Right cardiac atrium (tissue), 5 donors: ENCODE measurements around the gene AQP12A. TPM values are rescaled to one million over a fixed set of nuclear protein-coding genes. Genes with fewer than 3 reads are reported as not detected.
A peak's percentile ranks its signal among the peaks of the same experiment; 100 is the strongest.

Experiments
- ATAC-seq, 2 donors: fragments of 200-7000 bp; cut with Tn5 transposase; one replicate each; pipeline versions ENCODE4 v1.8.0 to v1.9.1; 2020; ENCODE audit warnings: moderate library complexity in 2 of 2, mild to moderate bottlenecking in 1 of 2
- DNase-seq, 3 donors: peaks; one replicate each; pipeline ENCODE4 v3.0.0-alpha.2; 2020
- H3K27ac ChIP-seq: one replicate; pipeline ENCODE4 v1.5.1; 2013; ENCODE audit warnings: mild to moderate bottlenecking, low read length, control low read depth, moderate library complexity
- H3K27me3 ChIP-seq: one replicate; pipeline ENCODE4 v1.6.1; 2013; ENCODE audit not compliant: control insufficient read depth, insufficient read depth
- H3K4me1 ChIP-seq: one replicate; pipeline ENCODE4 v1.6.1; 2013; ENCODE audit warnings: low read length; ENCODE audit not compliant: control insufficient read depth, insufficient read depth
- H3K4me3 ChIP-seq: one replicate; pipeline ENCODE4 v1.5.1; 2013; ENCODE audit warnings: low read length, control low read depth
- H3K9me3 ChIP-seq: one replicate; pipeline ENCODE4 v1.6.1; 2013; ENCODE audit warnings: low read length; ENCODE audit not compliant: control insufficient read depth
- WGBS: extraction: QIAGEN DNeasy Blood & Tissue Kit; methylation state at CpG from one replicate; pipeline ENCODE4 v1.1.7; 2013; 5-methylcytosine and 5-hydroxymethylcytosine counted together
- intact Hi-C, 4 donors: fragments of 100-400 bp; cut with DNase I; formaldehyde crosslinking; loops; one replicate each; pipeline versions ENCODE4 v1.11.0 to v1.14.0; 2022 to 2023
- polyA plus RNA-seq: library from polyadenylated mRNA; stranded (reverse); fragments of 200-250 nt; gene quantifications from one replicate; pipeline ENCODE4 v1.2.3, GENCODE V29; 2013
- total RNA-seq, 4 donors: library from RNA; stranded (reverse); fragmentation: NEBNext Ultra II Directional; extraction: Animal tissue kit (Norgen Biotek cat#: 25700); gene quantifications; one replicate each; pipeline ENCODE4 v1.2.1, GENCODE V29; 2021
- donor health status: healthy with polysubstance abuse.
- donor health status: DM: no; HTN: yes; CAD: no.
- donor health status: DM: no; HTN: no; CAD: no.
- donor health status: DM: no; HTN: yes; CAD: no; lungs with severe emphysema.
- donor health status: DM: yes; HTN: yes; CAD: no.

The AQP12A gene
- total and polyA plus RNA-seq, 5 donors = not detected

DNA sequence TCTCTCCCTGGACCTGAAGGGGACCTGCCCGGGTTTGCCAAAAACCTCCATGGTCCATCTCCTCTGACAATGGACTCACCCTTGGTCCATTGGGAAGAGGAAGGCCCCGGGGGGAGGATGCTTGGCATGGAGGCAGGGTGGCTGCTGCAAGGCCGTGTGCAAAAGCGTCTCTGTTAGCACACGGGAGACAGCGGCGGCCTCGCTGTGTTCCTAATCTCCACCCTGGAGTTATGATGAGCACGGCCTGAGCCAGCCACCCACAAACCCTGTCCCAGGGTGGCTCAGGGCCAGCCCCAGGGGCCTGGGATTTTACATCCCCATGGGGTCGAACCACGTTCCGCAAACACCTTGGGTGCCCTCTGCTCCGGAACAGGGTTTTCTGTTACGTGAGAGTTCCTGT lies 35.8 kb downstream of the AQP12A start:
- DNase-seq = peak in 2 of 3 donors; percentile 19 to 39
- Histone ChIP-seq H3K27me3 (no peaks in the 10 kb centered on the region), H3K4me3 (no peak overlapping the region), H3K9me3 (no peaks in the 10 kb centered on the region), H3K4me1 (no peaks in the 10 kb centered on the region), H3K27ac (no peak overlapping the region)
- WGBS = 85% methylated on average over 14 of the region's 14 CpGs
- no peak for ATAC-seq
- intact Hi-C loops = no loop called here

DNA sequence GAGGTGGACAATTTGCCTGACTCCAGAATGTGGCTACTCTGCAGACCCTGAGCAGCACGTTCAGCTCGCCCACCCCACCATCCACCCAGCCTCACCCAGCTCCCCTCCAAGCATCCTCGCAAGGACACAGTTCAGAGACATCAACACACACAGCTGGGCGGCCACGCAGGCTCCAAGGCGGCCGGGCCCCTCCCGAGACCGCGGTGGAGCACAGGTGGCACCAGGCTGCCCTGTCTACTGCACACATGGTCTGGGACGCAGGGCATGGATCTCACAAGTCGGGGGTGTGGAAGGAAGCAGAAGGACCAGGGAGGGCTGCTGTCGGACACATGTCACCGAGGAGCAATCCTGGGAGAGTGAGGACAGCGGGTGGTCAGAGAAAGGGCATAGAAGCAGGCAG lies 36.2 kb downstream of the AQP12A start:
- ATAC-seq = no peak
- WGBS = 92% methylated on average over 15 of the region's 15 CpGs
- peak in 1 of 3 donors; percentile 16 for DNase-seq

GRCh38 chr2:240728361-240728760 lies 36.7 kb downstream of the AQP12A start:
- Histone ChIP-seq H3K27me3 (no peaks in the 10 kb centered on the region), H3K27ac (no peak overlapping the region), H3K4me3 (no peak overlapping the region), H3K4me1 (no peaks in the 10 kb centered on the region), H3K9me3 (no peaks in the 10 kb centered on the region)
- WGBS = 89% methylated on average over 10 of the region's 10 CpGs
- intact Hi-C loops = no loop called here
- ATAC-seq (no peak), DNase-seq (peak in 2 of 3 donors; percentile 9 to 11)

More for the DNA sequence above, 36.2 kb downstream of the AQP12A start:
- Histone ChIP-seq H3K4me1 (no peaks in the 10 kb centered on the region), H3K27ac (no peak overlapping the region), H3K4me3 (no peak overlapping the region), H3K9me3 (no peaks in the 10 kb centered on the region), H3K27me3 (no peaks in the 10 kb centered on the region)
- intact Hi-C loops = no loop called here

DNA sequence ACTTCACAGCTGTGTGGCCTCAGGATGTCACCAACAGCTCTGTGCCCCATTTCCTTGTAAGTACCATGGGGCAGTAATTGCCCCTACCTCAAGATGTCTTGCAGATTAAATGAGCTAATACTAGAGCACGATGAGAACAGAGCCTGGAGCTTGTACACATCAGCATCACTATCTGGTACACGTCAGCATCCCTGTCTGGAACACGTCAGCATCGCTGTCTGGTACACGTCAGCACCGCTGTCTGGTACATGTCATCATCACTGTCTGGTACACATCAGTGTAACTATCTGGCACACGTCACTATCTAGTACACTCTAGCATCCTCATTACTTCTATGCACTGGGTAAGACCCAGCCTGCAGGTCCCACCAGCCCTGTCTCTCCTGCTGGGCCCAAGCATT lies 37.2 kb downstream of the AQP12A start:
- intact Hi-C loops = no loop called here
- 44% methylated on average over 7 of the region's 7 CpGs for WGBS
- DNase-seq (peak in 1 of 3 donors; percentile 4), ATAC-seq (no peak)
- Histone ChIP-seq H3K27ac (no peak overlapping the region), H3K4me3 (no peak overlapping the region), H3K9me3 (no peaks in the 10 kb centered on the region), H3K4me1 (no peaks in the 10 kb centered on the region), H3K27me3 (no peaks in the 10 kb centered on the region)

GRCh38 chr2:240730501-240731177 lies 39.0 kb downstream of the AQP12A start:
- intact Hi-C loops = no loop called here
- no peak overlapping the region for H3K27ac ChIP-seq
- ATAC-seq (no peak), DNase-seq (peak in 2 of 3 donors; percentile 28 to 40)
- no peaks in the 10 kb centered on the region for H3K9me3 ChIP-seq
- WGBS = 80% methylated on average over 10 of the region's 10 CpGs
- H3K27me3 ChIP-seq = no peaks in the 10 kb centered on the region
- no peak overlapping the region for H3K4me3 ChIP-seq
- H3K4me1 ChIP-seq = no peaks in the 10 kb centered on the region

- no peaks in the 10 kb centered on the region for H3K9me3 ChIP-seq
- WGBS = 45% methylated on average over 9 of the region's 9 CpGs
- no peak overlapping the region for H3K27ac ChIP-seq
- ATAC-seq (no peak), DNase-seq (peak in 2 of 3 donors; percentile 24 to 27)
- H3K4me3 ChIP-seq = no peak overlapping the region
- intact Hi-C loops = no loop called here
- no peaks in the 10 kb centered on the region for H3K27me3 ChIP-seq
- no peaks in the 10 kb centered on the region for H3K4me1 ChIP-seq
Measured at GRCh38 chr2:240731178-240731545, 39.5 kb downstream of the AQP12A start.

DNA sequence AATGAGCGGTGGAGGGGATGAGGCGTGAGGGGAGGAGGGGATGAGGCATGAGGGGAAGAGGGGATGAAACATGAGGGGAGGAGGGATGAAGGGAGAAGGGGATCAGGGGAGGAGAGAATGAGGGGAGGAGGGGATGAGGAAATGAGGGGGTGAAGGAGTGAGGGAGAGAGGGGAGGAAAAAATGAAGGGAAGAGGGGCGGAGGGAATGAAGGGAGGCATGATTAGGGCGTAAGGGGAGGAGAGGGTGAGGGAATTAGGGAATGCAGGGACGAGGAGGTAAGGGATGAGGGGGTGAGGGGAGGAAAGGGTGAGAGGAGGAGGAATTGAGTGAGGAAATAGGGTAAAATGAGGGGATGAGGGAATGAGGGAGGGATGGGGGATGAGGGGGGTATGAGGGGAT lies 40.5 kb downstream of the AQP12A start:
- Histone ChIP-seq H3K9me3 (no peaks in the 10 kb centered on the region), H3K4me3 (no peak overlapping the region), H3K27ac (no peak overlapping the region), H3K4me1 (no peaks in the 10 kb centered on the region), H3K27me3 (no peaks in the 10 kb centered on the region)
- DNase-seq = no peak
- intact Hi-C loops = no loop called here
- 83% methylated on average over 5 of the region's 5 CpGs for WGBS
- ATAC-seq = no peak

GRCh38 chr2:240732911-240733622 lies 41.4 kb downstream of the AQP12A start:
- DNase-seq (no peak), ATAC-seq (no peak)
- WGBS = 76% methylated on average over 10 of the region's 10 CpGs
- no peak overlapping the region for H3K4me3 ChIP-seq
- H3K9me3 ChIP-seq = no peaks in the 10 kb centered on the region
- intact Hi-C loops = no loop called here
- H3K27ac ChIP-seq = no peak overlapping the region
- no peaks in the 10 kb centered on the region for H3K27me3 ChIP-seq
- no peaks in the 10 kb centered on the region for H3K4me1 ChIP-seq

GRCh38 chr2:240733803-240734495 lies 42.3 kb downstream of the AQP12A start:
- ATAC-seq = no peak
- no peaks in the 10 kb centered on the region for H3K27me3 ChIP-seq

GRCh38 chr2:240734756-240735155 lies 43.1 kb downstream of the AQP12A start:
- no peaks in the 10 kb centered on the region for H3K27me3 ChIP-seq
- WGBS = 94% methylated on average over 17 of the region's 17 CpGs
- intact Hi-C loops = no loop called here
- no peak for DNase-seq
- H3K4me3 ChIP-seq = no peak overlapping the region
- H3K27ac ChIP-seq = no peak overlapping the region
- no peak for ATAC-seq
- H3K4me1 ChIP-seq = no peaks in the 10 kb centered on the region
- H3K9me3 ChIP-seq = no peaks in the 10 kb centered on the region

More at GRCh38 chr2:240733803-240734495, 42.3 kb downstream of the AQP12A start:
- H3K4me3 ChIP-seq = no peak overlapping the region
- no peak overlapping the region for H3K27ac ChIP-seq
- WGBS = 79% methylated on average over 24 of the region's 24 CpGs
- H3K9me3 ChIP-seq = no peaks in the 10 kb centered on the region
- H3K4me1 ChIP-seq = no peaks in the 10 kb centered on the region
- no peak for DNase-seq
- intact Hi-C loops = no loop called here

DNA sequence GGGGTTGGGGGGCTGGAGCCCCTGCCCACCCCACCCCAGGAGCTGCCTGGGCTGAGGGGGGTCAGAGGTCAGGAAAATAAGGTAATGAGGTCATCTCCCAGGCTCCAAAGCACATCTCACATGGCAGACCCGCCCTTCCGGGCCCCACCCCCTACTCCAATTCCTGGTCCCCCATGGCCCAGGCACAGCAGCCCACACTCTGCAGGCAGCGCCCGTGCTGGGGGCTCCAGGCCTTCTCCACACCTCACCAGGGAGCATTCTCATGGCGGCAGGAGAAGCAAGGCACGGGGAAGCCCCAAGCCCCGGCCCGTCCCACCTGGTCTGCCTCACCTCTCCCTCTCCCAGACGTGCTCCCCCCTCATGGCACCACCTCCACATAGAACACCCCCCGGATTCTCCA lies 43.8 kb downstream of the AQP12A start:
- Histone ChIP-seq H3K27me3 (no peaks in the 10 kb centered on the region), H3K4me3 (no peak overlapping the region), H3K9me3 (no peaks in the 10 kb centered on the region), H3K4me1 (no peaks in the 10 kb centered on the region), H3K27ac (no peak overlapping the region)
- 92% methylated on average over 10 of the region's 10 CpGs for WGBS
- intact Hi-C loops = no loop called here
- ATAC-seq (no peak), DNase-seq (no peak)
